Thoracic aorta (tissue), 2 donors: ENCODE results near the gene RPL15. TPM values are rescaled to one million over a fixed set of nuclear protein-coding genes. Genes with fewer than 3 reads are reported as not detected.

Source experiments
- ATAC-seq: fragments of 150-250 bp; one replicate; pipeline ENCODE4 v1.8.0; 2017; ENCODE audit warnings: low read depth; ENCODE audit not compliant: insufficient number of reproducible peaks, low FRiP score
- DNase-seq: peaks from one replicate; pipeline ENCODE4 v3.0.0-alpha.2; 2020; ENCODE audit warnings: low spot score
- H3K27ac ChIP-seq, 2 donors: fragments of 200-600 bp; sonication (generic); 1 replicate in 1 of 2; 2 replicates in 1 of 2; pipeline ENCODE4 v1.5.1; 2016; ENCODE audit warnings: mild to moderate bottlenecking in 2 of 2, moderate library complexity in 2 of 2
- H3K27me3 ChIP-seq: fragments of 200-600 bp; sonication (generic); replicated peaks from 2 replicates; pipeline ENCODE4 v1.6.0; 2016; ENCODE audit warnings: mild to moderate bottlenecking; ENCODE audit not compliant: insufficient read depth
- H3K36me3 ChIP-seq: fragments of 200-600 bp; sonication (generic); one replicate; pipeline ENCODE4 v1.5.1; 2016
- H3K4me1 ChIP-seq, 2 donors: fragments of 200-600 bp; sonication (generic); 1 replicate in 1 of 2; 2 replicates in 1 of 2; pipeline versions ENCODE4 v1.5.1 to v1.6.0; 2016; ENCODE audit warnings: low read depth in 2 of 2, mild to moderate bottlenecking in 1 of 2; ENCODE audit not compliant: control insufficient read depth in 1 of 2
- H3K4me3 ChIP-seq: fragments of 200-600 bp; sonication (generic); 2 replicates; pipeline ENCODE4 v1.5.1; 2016; ENCODE audit warnings: mild to moderate bottlenecking
- H3K9me3 ChIP-seq: fragments of 200-600 bp; sonication (generic); 2 replicates; pipeline ENCODE4 v1.5.1; 2016
- CTCF ChIP-seq: fragments of 200-600 bp; sonication (generic); IDR thresholded peaks from one replicate; pipeline ENCODE4 v1.5.1; 2019; ENCODE audit warnings: antibody characterized with exemption
- total RNA-seq, 2 donors: library from RNA; depleted of rRNA; stranded (reverse); fragments of >200 nt; gene quantifications; one replicate each; pipeline versions ENCODE4 v1.1.0 to v1.2.3, GENCODE V29; 2016

Gene RPL15
- total RNA-seq, 2 donors from 2014 or later: 1,178 to 1,268 TPM

GRCh38 chr3:23945663-23945912 lies 28.7 kb downstream of the RPL15 start:
- DNase-seq (no peak), ATAC-seq (peak; percentile 79)
- Histone ChIP-seq H3K4me3 (peak overlapping the region; percentile 94), H3K9me3 (no peaks in the 10 kb centered on the region), H3K36me3 (no peaks in the 10 kb centered on the region), H3K4me1 (peaks cover 30 to 48% of the 10 kb centered on the region in 2 donors), H3K27ac (peak overlapping the region; percentile 76 to 96), H3K27me3 (no peaks in the 10 kb centered on the region)
- no peak for TF ChIP-seq CTCF

- Histone ChIP-seq H3K9me3 (no peaks in the 10 kb centered on the region), H3K4me1 (peaks cover 31 to 53% of the 10 kb centered on the region in 2 donors), H3K36me3 (no peaks in the 10 kb centered on the region), H3K4me3 (peak overlapping the region; percentile 94), H3K27me3 (no peaks in the 10 kb centered on the region), H3K27ac (peak overlapping the region; percentile 84 to 88)
- ATAC-seq: peak; percentile 86
- DNase-seq: peak; percentile 85
- TF ChIP-seq CTCF: peak; percentile 11
These were observed 29.2 kb downstream of the RPL15 start for GRCh38 chr3:23945913-23946687.

GRCh38 chr3:23948761-23949160 lies 31.8 kb downstream of the RPL15 start:
- H3K36me3 ChIP-seq: no peaks in the 10 kb centered on the region
- peak overlapping the region; percentile 34 to 88 for H3K27ac ChIP-seq
- H3K27me3 ChIP-seq: no peaks in the 10 kb centered on the region
- peaks cover 53 to 79% of the 10 kb centered on the region in 2 donors for H3K4me1 ChIP-seq
- DNase-seq (no peak), ATAC-seq (no peak)
- TF ChIP-seq CTCF: no peak
- no peak overlapping the region for H3K4me3 ChIP-seq
- no peaks in the 10 kb centered on the region for H3K9me3 ChIP-seq

- Histone ChIP-seq H3K4me1 (peaks cover 58 to 83% of the 10 kb centered on the region in 2 donors), H3K27me3 (no peaks in the 10 kb centered on the region), H3K36me3 (no peaks in the 10 kb centered on the region), H3K27ac (peak overlapping the region; percentile 44 to 49), H3K9me3 (no peaks in the 10 kb centered on the region), H3K4me3 (peak overlapping the region; percentile 53)
- TF ChIP-seq CTCF: no peak
- no peak for DNase-seq
- no peak for ATAC-seq
These were observed 32.9 kb downstream of the RPL15 start for GRCh38 chr3:23949784-23950183.

GRCh38 chr3:23950293-23950692 lies 33.4 kb downstream of the RPL15 start:
- TF ChIP-seq CTCF: no peak
- H3K27me3 ChIP-seq: no peaks in the 10 kb centered on the region
- H3K36me3 ChIP-seq: no peaks in the 10 kb centered on the region
- no peak for ATAC-seq
- H3K4me1 ChIP-seq: peaks cover 58 to 87% of the 10 kb centered on the region in 2 donors
- DNase-seq: no peak
- no peaks in the 10 kb centered on the region for H3K9me3 ChIP-seq
- H3K4me3 ChIP-seq: peak overlapping the region; percentile 53
- peak overlapping the region; percentile 44 to 49 for H3K27ac ChIP-seq
